ENCODE results near the gene ZNF816. TPM values are rescaled to one million over a fixed set of nuclear protein-coding genes. Genes with fewer than 3 reads are reported as not detected.

The ZNF816 gene
- total RNA-seq, 4 donors from 2014 or later = 6.3 to 17.5 (median 12.2) TPM

GRCh38 chr19:52961981-52962380 is 700 bp downstream of the ZNF816 start:
- no peaks in the 10 kb centered on the region for H3K36me3 ChIP-seq
- 26 to 32% methylated on average over 5 of the region's 5 CpGs for WGBS, 2 donors
- DNase-seq = no peak
- intact Hi-C loops (cut with DNase I) = no loop called here
- peak overlapping the region; percentile 1 to 67 (median 37) for H3K27ac ChIP-seq
- peaks cover 8 to 12% of the 10 kb centered on the region in 2 donors for H3K4me1 ChIP-seq
- peak overlapping the region; percentile 14 to 61 (median 20) for H3K4me3 ChIP-seq (replicated peaks in 1 of 3)
- TF ChIP-seq, protein P1, sequence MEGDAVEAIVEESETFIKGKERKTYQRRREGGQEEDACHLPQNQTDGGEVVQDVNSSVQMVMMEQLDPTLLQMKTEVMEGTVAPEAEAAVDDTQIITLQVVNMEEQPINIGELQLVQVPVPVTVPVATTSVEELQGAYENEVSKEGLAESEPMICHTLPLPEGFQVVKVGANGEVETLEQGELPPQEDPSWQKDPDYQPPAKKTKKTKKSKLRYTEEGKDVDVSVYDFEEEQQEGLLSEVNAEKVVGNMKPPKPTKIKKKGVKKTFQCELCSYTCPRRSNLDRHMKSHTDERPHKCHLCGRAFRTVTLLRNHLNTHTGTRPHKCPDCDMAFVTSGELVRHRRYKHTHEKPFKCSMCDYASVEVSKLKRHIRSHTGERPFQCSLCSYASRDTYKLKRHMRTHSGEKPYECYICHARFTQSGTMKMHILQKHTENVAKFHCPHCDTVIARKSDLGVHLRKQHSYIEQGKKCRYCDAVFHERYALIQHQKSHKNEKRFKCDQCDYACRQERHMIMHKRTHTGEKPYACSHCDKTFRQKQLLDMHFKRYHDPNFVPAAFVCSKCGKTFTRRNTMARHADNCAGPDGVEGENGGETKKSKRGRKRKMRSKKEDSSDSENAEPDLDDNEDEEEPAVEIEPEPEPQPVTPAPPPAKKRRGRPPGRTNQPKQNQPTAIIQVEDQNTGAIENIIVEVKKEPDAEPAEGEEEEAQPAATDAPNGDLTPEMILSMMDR (IDR thresholded peaks at IDR 0.05) = no peak
- no peak for TF ChIP-seq POLR2A (IDR thresholded peaks at IDR 0.05)
- no peaks in the 10 kb centered on the region for H3K9me3 ChIP-seq
- H3K27me3 ChIP-seq = no peaks in the 10 kb centered on the region

GRCh38 chr19:52959613-52960295 is 2.9 kb downstream of the ZNF816 start:
- Histone ChIP-seq H3K4me1 (peaks cover 8 to 12% of the 10 kb centered on the region in 2 donors), H3K27ac (no peak overlapping the region), H3K9me3 (no peaks in the 10 kb centered on the region), H3K4me3 (replicated peaks in 1 of 3) (no peak overlapping the region), H3K27me3 (no peaks in the 10 kb centered on the region), H3K36me3 (peaks cover 7 to 16% of the 10 kb centered on the region in 2 donors)
- no peak for DNase-seq
- TF ChIP-seq, protein P1 (IDR thresholded peaks at IDR 0.05) = no peak
- no peak for TF ChIP-seq POLR2A (IDR thresholded peaks at IDR 0.05)
- intact Hi-C loops (cut with DNase I) = no loop called here
- 90 to 96% methylated on average over 11 of the region's 11 CpGs for WGBS, 2 donors

DNA sequence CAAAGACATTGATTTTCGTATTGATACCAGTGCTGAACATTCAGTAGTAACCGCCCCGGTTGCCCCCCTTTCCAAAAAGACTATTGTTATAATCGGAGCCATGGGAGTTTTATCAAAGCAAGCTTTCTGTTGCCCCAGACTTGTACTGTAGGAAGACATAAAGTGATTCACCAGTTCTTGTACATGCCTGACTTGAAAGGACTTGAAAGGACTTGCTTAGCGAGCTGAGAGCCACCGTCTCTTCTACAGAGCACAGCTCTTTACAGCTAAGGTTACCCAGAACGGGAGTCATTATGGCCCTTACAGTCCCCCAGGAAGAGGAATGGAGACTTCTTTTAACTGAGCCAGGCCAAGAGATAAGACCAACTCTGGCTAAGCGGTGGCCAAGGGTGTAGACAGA is 5.1 kb downstream of the ZNF816 start:
- Histone ChIP-seq H3K27me3 (no peaks in the 10 kb centered on the region), H3K9me3 (no peaks in the 10 kb centered on the region), H3K4me3 (replicated peaks in 1 of 3) (no peak overlapping the region), H3K27ac (no peak overlapping the region), H3K4me1 (peaks cover 4 to 8% of the 10 kb centered on the region in 2 donors), H3K36me3 (peaks cover 18 to 27% of the 10 kb centered on the region in 2 donors)
- TF ChIP-seq, protein P1 (IDR thresholded peaks at IDR 0.05) = no peak
- no peak for TF ChIP-seq POLR2A (IDR thresholded peaks at IDR 0.05)
- DNase-seq = no peak
- 97% methylated on average over 8 of the region's 8 CpGs for WGBS, 2 donors
- intact Hi-C loops (cut with DNase I) = no loop called here

DNA sequence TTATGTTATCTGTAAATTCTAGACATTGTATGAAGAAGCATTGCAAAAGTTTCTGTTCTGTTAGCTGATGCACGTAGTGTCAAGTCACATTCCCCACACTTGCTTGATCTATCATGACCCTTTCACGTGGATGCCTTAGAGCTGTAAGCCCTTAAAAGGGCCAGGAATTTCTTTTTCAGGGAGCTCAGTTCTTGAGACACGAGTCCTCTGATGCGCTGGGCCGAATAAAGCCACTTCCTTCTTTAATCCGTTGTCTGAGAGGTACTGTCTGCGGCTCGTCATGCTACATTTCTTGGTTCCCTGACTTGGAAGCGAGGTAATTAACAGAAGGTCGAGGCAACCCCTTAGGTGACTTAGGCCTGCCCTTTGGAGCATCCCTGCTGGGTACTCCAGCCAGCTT is 5.8 kb downstream of the ZNF816 start:
- TF ChIP-seq POLR2A (IDR thresholded peaks at IDR 0.05) = no peak
- TF ChIP-seq, protein P1 (IDR thresholded peaks at IDR 0.05) = no peak
- 95 to 97% methylated on average over 10 of the region's 10 CpGs for WGBS, 2 donors
- Histone ChIP-seq H3K36me3 (peaks cover 25 to 34% of the 10 kb centered on the region in 2 donors), H3K27me3 (no peaks in the 10 kb centered on the region), H3K4me3 (replicated peaks in 1 of 3) (no peak overlapping the region), H3K4me1 (peaks cover 4 to 6% of the 10 kb centered on the region in 2 donors), H3K9me3 (no peaks in the 10 kb centered on the region), H3K27ac (no peak overlapping the region)
- intact Hi-C loops (cut with DNase I) = no loop called here
- no peak for DNase-seq

GRCh38 chr19:52949422-52949821 is 13.3 kb downstream of the ZNF816 start:
- H3K4me3 ChIP-seq (replicated peaks in 1 of 3) = no peak overlapping the region
- peaks cover 27 to 37% of the 10 kb centered on the region in 2 donors for H3K36me3 ChIP-seq
- TF ChIP-seq POLR2A (IDR thresholded peaks at IDR 0.05) = no peak
- TF ChIP-seq, protein P1 (IDR thresholded peaks at IDR 0.05) = no peak
- intact Hi-C loops (cut with DNase I) = no loop called here
- peaks cover 4% of the 10 kb centered on the region for H3K9me3 ChIP-seq
- WGBS, 2 donors = 100% methylated on average over 1 of the region's 1 CpG
- H3K27me3 ChIP-seq = no peaks in the 10 kb centered on the region
- no peak overlapping the region for H3K27ac ChIP-seq
- peaks cover 0 to 4% of the 10 kb centered on the region in 2 donors for H3K4me1 ChIP-seq
- DNase-seq = no peak
